Metanephros (tissue), 1 donor: ENCODE results near the gene C12orf75. TPM values are rescaled to one million over a fixed set of nuclear protein-coding genes. Genes with fewer than 3 reads are reported as not detected.

ENCODE experiments used
- total RNA-seq: library from RNA; depleted of rRNA; stranded (reverse); fragments of >200 nt; gene quantifications from one replicate; pipeline ENCODE4 v1.2.3, GENCODE V29; 2014

C12orf75 gene
- total RNA-seq: 35.5 TPM

DNA sequence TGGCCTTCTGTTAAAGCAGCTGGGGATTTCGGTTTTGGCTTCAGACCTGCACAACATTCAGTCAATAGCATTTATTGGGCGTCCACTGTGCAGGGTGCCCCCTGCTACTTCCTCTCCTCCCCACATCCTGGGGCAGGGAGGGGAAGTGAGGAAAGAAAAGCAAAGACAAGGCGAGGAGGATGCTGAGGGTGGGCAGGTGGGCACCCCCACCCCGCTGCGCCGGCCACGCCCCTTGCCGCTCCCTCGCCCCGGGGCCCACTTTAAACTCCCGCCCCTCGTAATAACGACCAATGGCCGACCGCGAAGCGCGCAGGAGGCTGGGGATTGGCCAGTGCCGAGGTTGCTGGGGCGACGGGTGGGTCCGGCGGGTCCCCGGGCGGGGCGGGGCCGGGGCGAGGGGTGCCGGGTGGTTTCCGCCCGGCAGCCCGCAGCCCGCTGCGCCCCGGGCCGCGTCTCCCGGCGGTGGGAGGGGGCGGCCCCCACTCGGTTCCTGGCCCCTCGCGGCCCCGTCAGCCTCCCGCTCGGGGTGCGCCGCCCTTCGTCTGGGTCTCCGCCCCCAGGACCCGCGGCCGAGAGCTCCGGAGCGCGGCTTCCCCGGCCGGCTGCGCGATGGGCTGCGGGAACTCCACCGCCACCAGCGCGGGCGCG, at the start of gene C12orf75:
C12orf75 (plus strand) TSS at position 409 of the 648 bp plus-strand sequence; CDS start at position 610, 201 bp downstream.

Other genes with a start within 250 kb of the C12orf75 start
- gene ALDH1L2, start 246.2 kb upstream of the C12orf75 start, total RNA-seq: 1.4 TPM
- gene WASHC4, start 223.0 kb upstream of the C12orf75 start, total RNA-seq: 91.0 TPM
- gene APPL2, start 94.5 kb upstream of the C12orf75 start, total RNA-seq: 58.4 TPM